Posterior cingulate gyrus (tissue), 11 donors: Measurements from ENCODE around the gene KLK15.
"Not testable (repeated sequence)": the region's sequence is repeated elsewhere in the genome, so short reads cannot be mapped to it uniquely, and the experiment has no call there.

ENCODE experiments used
- DNase-seq, 10 donors: peaks; one replicate each; pipeline versions ENCODE4 v3.0.0 to v3.0.0-alpha.2; 2020 to 2021; ENCODE audit warnings: mixed read lengths in 3 of 10
- intact Hi-C: fragments of 100-400 bp; cut with DNase I; formaldehyde crosslinking; loops from one replicate; pipeline ENCODE4 v1.15.1; 2023

KLK15 gene

DNA sequence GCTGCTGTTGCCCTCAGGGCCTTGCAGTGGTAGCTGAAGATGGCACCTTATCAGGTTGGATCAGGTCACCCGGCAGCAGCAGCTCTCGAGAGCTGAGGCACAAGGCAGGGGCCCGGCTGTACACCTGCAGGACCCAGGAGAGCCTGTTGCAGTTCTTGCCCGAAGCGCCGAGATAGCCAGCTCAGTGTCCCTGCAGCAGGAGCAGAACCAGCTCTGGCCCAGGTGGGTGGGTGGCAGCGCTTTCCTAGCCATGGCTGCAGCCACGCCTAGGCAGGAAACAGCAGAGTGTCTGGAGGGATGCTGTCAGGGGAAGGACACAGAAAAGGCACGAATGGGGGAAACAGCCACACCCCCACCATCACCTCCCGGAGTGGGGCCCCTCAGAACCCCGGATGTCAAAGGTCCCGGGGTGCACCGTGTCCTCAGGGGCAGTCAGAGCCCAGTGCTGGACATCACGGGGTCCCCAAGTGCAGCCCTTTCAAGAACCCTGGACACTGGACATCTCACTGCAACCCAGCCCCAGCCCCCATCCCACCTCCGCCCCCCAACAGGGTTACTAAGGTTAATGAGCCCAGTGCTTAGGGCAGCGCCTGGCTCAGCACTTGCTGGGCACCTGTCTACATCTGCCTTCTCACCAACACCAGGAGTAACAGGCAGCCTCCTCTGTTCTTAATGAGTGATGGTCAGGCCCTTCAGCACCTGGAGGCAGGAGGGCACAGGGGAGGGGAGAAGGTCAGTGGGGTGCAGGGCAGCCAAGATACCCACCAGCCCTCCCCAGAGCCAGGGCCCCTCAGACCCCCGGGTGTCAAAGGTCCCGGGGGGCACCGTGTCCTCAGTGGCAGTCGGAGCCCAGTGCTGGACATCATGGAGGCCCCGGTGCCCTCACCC is 34.5 kb downstream of the KLK15 start:
- peak in 1 of 10 donors; percentile 46 for DNase-seq
- intact Hi-C loops, result no loop called here

DNA sequence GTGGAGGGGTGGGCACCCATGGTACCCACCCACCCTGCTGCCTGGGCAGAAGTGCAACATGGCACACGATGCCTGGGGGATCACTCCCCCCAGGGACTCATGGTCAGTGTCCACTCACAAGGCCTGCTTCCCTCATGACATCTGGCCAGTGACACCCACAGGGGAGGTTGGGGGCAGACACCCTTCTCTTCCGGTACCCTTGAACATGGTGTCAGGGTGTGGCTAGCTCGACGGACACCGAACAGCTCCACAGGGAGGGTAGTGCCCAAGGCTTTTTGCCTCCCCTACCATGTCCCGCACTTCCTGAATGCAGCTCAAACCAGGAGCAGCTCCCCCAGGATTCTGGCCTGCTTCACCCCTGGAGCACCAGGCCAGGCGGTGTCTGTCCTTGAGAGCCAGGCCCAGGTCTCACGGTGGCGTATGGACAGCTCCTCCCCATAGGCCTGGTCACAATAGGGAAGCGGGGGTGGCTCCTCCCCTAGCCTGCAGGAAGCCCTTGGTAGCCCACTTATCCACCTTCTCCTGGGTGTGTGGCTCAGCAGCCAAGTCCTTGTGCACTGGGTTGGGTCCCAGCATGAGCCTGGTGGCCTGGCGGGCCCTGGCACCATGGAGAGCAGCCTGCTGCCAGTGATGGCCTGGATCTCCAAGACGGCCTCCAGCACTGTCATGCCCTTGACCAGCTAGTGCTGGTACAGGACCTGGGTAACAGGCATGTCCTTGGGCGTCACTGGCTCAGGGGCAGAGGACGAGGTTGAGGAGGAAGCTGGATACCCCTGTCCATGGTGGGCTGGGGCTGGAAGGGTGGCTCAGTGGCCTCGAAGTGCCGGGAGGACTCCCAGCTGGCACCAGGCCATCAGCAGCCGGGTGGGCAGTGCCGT is 35.4 kb downstream of the KLK15 start:
- intact Hi-C loops, result no loop called here
- peak in 1 of 10 donors; percentile 71 for DNase-seq

DNA sequence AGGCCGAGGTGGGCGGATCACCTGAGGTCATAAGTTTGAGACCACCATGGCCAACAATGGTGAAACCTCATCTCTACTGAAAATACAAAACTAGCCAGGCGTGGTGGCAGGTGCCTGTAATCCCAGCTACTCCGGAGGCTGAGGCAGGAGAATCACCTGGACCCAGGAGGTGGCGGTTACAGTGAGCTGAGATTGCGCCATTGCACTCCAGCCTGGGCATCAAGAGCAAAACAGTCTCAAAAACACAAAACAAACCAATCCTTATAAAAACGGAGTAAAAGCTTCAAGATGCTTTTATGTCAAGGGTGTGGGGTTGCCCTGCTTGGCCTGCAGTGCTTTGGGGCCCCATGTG is 36.0 kb downstream of the KLK15 start:
- no peak for DNase-seq
- intact Hi-C loops, result no loop called here

DNA sequence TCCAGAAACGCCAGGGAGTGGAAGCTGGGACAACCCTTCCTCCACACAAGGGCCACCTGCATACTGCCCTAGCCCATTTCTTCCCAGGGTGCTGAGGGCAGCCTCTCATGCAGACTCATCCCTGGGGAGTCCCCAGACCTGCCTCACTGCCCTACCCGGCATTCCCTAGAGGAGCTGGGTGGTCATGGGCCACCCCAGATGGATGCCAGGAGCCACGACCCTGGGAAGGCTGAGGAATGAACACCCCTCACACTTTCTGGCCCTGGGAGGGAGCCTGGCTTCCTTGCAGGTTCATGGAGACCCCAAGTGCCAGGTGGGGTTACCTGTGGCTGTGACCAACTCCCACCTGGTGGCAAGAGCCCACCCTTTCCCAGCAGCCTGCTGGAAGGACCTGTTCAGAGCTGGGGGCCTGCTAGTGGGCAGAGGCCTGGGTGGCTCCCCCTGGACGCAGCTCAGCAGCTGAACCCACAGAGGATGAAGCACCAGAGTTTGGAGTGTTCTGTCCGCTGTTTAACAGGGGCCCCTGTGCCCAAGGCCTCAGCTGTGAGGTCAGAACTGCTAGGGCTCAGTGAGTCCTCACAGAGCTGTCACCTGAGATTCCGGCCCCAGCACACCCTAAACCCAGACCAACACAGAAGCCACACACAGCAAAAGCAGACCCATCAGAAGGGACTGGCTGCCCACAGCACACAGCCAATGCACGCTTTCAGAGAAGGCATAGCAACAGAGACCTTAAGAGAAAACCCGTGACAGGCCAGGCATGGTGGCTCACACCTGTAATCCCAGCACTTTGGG is 36.5 kb downstream of the KLK15 start:
- intact Hi-C loops, result no loop called here
- peak in 1 of 10 donors; percentile 2 for DNase-seq

DNA sequence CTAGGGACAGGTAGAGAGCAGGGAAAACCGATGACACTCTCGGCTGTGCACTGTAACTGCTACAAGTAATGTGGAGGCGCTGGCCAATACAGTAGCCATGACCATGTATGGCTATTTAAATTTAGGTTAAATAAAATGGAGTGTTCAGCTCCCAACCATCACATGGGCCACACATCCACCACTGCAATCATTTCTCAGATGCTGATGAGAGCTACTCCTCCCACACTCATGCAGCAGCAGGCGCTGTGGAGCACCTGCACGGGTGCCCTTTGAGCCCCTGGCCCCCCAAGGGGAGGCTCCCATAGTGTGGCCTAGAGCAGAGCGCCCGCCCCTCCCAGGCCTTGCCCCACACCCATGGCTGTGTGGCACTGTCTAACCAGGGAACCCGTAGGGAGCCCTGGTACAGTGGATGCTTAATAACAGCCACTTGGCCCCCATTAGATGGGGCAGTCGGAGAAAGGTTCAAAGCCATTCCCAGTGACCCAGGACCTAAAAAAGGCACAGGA is 37.2 kb downstream of the KLK15 start:
- peak in 1 of 10 donors; percentile 4 for DNase-seq
- intact Hi-C loops, result no loop called here

DNA sequence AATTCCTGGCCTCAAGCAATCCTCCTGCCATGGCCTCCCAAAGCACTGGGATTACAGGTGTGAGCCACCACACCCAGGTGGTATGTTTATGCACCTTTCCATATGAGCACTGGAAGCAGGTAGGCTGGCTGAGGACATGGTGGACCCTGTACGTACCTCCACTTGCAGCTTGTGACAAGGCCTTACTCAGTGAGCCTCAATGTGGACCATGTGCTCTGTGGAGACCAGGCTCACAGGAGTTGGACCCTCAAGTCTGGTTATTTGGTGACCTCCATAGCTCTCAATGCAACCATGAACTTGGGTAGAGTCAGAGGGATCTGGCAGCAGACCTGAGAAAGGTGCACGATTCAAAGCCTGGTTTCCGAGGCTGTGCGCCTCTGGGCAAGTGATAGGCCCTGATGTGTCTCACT is 37.7 kb downstream of the KLK15 start:
- intact Hi-C loops, result no loop called here

DNA sequence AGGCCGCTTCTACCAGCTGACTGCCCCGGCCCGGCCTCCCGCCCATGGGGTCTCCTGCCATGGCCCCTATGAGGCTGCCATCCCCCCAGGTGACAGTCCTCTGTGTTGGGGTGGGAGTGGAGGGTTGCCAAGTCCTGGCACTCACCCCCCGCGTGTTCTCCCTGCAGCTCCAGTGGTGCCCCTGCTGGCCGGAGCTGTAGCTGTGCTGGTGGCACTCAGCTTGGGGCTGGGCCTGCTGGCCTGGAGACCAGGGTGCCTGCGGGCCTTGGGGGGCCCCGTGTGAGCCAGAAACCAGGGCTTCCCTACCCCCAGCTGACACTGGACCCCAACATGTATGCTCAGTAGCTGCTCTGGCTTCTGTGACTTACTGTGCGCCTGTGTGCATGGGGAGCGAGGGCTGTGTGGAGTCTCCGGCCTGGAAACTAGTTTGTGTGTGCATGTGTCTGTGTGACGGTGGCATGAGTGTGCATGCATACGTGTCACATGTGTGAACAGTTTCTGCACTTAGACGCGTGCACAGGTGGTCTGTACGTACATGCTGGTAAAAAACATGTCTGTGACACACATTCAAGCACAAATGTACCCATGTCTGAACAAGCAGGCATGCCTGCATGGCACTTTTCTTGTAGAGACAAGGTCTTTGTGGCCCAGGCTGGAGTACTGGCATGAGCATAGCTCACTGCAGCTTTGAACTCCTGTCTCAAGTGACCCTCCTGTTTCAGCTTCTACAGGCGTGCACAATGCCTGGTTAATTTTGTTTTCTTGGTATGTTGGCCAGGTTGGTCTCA is 38.3 kb downstream of the KLK15 start:
- DNase-seq, result peak in 1 of 10 donors; percentile 69
- intact Hi-C loops, result no loop called here

More for the DNA sequence above, 37.7 kb downstream of the KLK15 start:
- DNase-seq, result peak in 1 of 10 donors; percentile 6

DNA sequence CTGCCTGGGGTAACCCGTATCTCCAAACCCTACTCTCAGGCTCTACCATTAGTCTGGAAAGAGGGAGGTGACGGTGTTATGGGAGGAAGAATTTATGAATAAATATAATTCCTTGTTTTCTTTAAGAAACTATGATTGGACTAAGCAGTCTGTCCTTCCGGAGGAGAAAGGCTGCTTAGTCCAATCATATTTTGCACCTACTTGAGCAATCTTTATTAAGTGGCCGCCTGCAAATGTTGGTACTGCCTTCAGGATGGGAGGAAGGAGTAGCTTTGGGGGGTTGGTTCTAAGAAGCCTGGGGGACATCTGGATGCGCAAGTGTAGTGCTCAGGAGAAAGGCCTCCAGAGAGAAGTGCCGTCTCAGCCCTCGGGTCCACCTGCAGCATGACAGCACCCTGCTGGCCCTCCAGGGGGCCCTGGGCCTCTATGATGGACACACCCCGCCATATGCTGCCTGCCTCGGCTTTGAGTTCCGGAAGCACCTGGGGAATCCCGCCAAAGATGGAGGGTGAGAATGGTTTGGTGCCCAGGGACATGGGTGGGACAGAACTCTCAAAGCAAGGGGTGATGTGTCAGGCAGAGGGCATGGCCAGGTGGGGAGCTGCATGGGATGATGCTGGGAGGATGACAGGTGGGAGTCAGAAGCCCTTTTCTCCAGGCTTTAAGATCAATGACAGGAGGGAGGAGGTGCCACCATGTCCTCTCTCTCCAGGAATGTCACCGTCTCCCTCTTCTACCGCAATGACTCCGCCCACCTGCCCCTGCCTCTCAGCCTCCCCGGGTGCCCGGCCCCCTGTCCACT is 39.1 kb downstream of the KLK15 start:
- intact Hi-C loops, result no loop called here
- peak in 2 of 10 donors; percentile 49 to 80 for DNase-seq

DNA sequence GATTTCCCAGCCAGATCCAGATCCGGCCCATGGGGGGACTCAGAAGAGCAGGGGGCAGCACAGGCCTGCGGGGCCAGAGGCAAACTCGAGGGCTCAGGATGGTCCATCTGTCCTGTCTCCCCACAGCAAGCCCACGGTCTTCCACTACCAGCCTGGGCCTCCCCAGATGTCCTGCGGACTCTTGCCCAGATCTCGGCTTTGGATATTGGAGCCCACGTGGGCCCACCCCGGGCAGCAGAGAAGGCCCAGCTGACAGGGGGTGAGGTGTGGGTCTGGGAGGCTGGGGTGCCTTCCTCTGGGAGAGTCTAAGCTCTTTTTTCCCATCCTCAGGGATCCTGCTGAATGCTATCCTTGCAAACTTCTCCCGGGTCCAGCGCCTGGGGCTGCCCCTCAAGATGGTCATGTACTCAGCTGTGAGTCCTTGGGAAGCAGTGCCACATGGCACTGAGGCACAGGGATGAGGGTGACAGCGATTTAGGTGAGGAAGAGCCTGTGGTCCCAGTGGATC is 39.8 kb downstream of the KLK15 start:
- intact Hi-C loops, result no loop called here

DNA sequence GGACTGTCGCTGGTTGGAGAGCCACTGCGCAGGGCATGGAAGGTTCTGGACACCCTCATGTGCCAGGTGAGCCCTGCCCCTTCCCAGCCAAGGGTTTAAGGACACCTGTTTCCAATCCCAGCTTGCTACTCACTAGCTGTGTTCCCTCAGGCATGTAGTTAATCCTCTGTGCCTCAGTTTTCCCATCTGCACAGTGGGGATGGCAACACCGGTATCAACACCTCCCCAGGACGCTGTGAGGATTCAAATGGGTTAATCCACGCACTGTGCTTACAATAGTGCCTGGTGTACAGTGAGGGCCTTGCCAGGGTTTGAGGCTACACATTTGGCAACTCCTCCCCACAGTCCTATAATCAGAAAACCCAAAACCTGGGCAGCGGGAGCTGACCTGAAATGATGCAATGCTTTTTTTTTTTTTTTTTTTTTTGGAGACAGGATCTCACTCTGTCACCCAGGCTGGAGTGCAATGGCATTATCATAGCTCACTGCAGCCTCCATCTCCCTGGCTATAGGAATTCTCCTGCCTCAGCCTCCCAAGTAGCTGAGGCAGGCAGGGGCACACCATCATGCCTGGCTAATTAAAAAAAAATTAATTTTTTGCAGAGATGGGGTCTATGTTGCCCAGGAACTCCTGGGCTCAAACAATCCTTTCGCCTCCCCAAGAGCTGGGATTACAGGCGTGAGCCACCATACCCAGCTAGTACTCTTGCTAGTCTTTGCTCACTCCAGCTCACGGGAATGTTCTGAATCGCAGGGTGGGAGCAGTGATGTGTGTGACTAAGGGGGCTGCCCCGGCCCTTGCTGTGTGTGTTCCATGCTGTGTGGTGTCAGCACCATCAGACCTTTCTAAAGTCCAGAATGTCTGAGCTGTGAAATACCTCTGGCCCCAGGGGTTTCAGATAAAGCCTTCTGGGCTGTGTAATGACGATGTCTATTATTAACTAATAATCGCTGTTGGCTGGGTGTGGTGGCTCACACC is 40.8 kb downstream of the KLK15 start:
- intact Hi-C loops, result no loop called here
- no peak for DNase-seq

More for the DNA sequence above, 39.8 kb downstream of the KLK15 start:
- DNase-seq, result no peak

DNA sequence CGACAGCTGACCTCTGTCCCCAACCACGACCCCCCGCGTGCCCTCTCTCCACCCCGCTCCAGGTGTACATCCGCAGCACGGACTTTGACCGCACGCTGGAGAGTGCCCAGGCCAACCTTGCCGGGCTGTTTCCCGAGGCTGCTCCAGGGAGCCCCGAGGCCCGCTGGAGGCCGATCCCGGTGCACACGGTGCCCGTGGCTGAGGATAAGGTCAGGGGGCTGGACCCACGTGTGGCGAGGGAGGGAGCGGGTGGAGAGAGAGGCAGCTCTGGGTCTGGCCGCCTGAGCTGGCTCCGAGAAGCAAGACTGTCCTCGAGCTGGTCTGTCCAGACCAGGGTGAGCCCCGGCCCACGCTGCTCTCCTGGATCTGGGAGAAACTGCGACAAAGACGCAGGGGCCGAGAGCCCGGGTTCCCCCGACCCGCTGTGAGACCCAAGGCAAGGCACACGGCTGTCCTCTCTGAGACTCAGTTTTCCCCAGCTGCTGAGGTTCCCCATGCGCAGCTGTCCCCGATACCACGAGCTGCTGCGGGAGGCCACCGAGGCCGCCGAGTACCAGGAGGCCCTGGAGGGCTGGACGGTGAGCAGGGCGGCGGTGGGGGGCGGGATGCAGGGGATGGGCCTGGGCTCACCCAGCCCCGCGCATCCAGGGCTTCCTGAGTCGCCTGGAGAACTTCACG is 41.6 kb downstream of the KLK15 start:
- DNase-seq, result peak in 1 of 10 donors; percentile 77
- intact Hi-C loops, result no loop called here

DNA sequence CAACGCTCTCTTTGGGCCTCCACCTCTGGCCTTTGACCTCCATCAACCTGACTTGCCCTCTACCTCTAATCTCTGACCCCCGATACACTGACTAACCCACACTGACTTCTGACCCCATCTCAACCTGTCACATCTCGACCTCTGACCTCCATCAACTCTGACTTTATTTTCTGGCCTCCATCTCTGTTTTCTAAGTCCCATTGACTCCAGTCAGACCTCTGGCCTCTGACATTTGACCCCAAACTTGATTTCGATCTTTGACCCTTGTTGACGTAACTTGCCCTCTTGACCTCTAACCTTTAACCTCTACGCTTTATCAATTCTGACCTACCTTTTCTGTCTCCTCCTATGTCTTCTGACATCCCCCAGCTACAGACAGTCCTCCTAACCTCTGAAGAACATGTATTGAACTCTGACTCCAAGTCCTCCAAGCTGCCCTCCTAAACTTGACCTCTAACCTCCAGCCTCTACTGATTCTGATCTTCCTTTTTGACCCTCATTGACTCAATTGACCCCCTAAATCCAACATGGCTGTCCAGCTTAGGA is 42.4 kb downstream of the KLK15 start:
- no peak for DNase-seq
- intact Hi-C loops, result no loop called here

DNA sequence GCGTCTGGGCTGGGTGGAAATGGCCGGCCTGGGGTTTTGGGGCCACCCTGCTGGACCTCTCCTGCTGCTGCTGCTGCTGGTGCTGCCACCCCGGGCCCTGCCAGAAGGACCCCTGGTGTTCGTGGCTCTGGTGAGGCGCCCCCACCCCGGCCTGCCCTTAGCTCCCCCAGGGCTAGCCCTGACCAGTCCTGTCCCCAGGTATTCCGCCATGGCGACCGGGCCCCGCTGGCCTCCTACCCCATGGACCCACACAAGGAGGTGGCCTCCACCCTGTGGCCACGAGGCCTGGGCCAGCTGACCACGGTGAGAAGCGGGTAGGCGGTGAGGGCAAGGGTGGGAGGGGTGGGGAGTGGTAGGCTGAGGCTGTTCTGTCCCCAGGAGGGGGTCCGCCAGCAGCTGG is 43.0 kb downstream of the KLK15 start, which contains the start of gene ACP4:
Gene ACP4 (plus strand): TSS at position 20 of the 400 bp plus-strand sequence. CDS start 0 bp downstream, at position 20.
- DNase-seq, result no peak
- intact Hi-C loops, result no loop called here

DNA sequence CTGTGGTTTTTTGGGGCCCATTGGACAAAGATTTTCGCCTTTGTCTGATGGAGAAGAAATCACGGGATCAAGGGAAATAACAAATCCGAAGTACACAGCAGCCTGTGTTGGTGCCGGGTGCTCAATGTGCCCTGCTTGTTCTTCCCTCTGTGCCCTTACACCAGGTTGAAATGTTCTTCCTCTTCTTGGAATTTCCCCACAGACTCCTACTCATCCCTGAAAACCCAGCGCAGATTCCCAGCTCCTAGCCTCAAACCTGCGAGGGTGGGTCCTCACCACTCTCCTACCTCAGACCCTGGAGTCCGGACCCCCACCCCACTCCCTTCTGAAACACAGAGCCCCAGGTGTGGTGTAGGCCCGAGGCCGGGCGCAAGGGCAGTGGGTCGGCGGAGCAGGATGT is 48.0 kb downstream of the KLK15 start:
- intact Hi-C loops, result no loop called here
- DNase-seq, result no peak

DNA sequence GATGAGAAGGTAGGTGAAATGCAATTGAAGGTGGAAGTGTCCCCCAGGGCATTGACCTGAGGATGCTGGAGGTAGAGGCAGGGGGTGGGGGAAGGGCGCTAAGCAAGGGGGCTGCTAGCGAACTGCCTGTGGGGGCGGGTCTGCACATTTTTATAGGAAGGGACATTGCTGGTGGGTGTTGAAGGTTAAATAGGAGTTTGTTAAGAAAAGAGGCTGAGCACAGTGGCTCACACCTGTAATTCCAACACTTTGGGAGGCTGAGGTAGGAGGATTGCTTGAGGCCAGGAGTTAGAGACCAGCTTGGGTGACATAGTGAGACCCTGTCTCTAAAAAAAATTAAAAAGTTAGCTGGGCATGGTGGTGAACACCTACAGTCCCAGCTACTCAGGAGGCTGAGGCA is 48.7 kb downstream of the KLK15 start:
- no peak for DNase-seq
- intact Hi-C loops, result loop anchor here (5.0 kb wide), 2 partner anchors 62 to 77 kb away; partner anchors contain the start of gene CLEC11A

DNA sequence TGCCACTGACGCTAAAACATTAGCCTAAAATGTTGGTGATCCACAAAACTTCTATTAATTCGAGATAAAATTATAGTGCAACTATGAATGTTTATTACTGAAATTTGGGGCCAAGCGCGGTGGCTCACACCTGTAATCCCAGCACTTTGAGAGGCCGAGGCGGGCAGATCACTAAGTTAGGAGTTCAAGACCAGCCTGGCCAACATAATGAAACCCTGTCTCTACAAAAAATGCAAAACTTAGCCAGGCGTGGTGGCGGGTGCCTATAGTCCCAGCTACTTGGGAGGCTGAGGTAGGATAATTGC is 49.6 kb downstream of the KLK15 start:
- DNase-seq, result not testable (repeated sequence)
- intact Hi-C loops, result loop anchor here (1.0 to 5.0 kb wide), 4 partner anchors 61 to 415 kb away; partner anchors contain the start of gene CLEC11A
